GM12872 (cell line): ENCODE measurements around the gene RIMS1.

Source experiments
- TF ChIP-seq, protein P1 (sequence below): IDR thresholded peaks from 3 replicates; pipeline ENCODE4 v1.5.1; 2011; ENCODE audit warnings: low read depth, mild to moderate bottlenecking, low read length, moderate library complexity; ENCODE audit not compliant: insufficient read depth

Gene RIMS1

GRCh38 chr6:72094506-72094905, 208.2 kb downstream of the RIMS1 start:
- TF ChIP-seq, protein P1, sequence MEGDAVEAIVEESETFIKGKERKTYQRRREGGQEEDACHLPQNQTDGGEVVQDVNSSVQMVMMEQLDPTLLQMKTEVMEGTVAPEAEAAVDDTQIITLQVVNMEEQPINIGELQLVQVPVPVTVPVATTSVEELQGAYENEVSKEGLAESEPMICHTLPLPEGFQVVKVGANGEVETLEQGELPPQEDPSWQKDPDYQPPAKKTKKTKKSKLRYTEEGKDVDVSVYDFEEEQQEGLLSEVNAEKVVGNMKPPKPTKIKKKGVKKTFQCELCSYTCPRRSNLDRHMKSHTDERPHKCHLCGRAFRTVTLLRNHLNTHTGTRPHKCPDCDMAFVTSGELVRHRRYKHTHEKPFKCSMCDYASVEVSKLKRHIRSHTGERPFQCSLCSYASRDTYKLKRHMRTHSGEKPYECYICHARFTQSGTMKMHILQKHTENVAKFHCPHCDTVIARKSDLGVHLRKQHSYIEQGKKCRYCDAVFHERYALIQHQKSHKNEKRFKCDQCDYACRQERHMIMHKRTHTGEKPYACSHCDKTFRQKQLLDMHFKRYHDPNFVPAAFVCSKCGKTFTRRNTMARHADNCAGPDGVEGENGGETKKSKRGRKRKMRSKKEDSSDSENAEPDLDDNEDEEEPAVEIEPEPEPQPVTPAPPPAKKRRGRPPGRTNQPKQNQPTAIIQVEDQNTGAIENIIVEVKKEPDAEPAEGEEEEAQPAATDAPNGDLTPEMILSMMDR = no peak

GRCh38 chr6:72102561-72102960, 216.2 kb downstream of the RIMS1 start:
- TF ChIP-seq, protein P1 = no peak

- TF ChIP-seq, protein P1 = no peak
These were observed 225.3 kb downstream of the RIMS1 start for GRCh38 chr6:72111611-72112010.

- TF ChIP-seq, protein P1 = no peak
These were observed 244.0 kb downstream of the RIMS1 start for GRCh38 chr6:72130327-72130726.

DNA sequence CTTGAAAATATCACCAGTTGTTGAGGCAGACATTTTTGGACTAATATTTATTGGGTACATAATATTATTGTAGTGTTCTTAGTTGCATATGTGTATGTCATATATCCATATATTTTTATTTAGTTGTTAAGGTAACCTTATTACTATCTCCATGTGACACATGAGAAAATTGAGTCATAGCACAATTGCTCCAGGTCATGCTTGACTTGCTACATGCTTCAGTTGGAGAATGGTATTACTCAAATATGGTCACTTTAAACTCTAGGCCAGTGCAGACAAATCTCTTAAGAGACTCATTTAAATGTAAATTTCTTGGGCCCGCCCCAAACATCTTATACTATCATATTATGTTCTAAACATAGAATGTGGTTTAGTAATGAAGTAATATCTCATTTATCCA, 246.1 kb downstream of the RIMS1 start:
- TF ChIP-seq, protein P1 = no peak

DNA sequence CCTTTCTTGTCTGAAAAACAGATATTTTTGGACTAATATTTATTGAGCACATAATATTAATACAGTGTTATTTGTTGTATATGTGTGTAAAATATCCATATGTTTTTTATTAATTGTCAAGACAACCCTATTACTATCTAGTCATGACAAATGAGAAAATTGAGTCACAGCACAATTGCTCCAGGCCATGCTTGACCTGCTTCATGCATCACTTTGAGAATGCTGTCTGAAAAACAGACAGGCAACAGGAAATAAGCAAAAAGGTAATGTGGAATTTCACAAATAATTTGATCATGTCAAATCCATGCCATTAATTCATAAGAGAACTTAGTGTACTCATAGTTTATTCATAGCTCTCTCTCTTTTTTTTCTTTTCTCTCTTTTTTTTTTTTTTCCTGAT, 246.5 kb downstream of the RIMS1 start:
- TF ChIP-seq, protein P1 = no peak

DNA sequence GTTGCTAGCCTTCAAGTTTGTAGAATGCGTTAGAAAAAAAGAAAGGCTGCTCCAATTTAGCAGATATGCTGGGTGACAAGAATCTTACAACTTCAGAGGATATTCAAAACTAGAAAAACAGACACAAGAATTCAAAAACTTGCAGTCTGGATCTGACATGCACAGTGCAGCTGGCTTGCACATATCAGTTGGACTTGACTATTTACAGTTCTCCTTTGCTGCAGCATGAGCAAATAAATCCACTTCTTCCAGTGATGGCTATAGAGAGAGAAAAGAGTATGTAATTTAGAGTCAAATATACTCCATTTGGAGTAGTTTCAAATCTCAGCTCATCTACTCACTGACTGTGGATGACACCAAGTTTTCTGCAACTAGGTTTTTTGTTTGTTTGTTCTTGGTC, 247.0 kb downstream of the RIMS1 start:
- TF ChIP-seq, protein P1 = no peak

- TF ChIP-seq, protein P1 = no peak
These were observed 254.4 kb downstream of the RIMS1 start for GRCh38 chr6:72140795-72141194.
